Ishikawa (cell line): ENCODE measurements around the gene FAM184B.

ENCODE experiments used
- CEBPB ChIP-seq: IDR thresholded peaks from 2 replicates; pipeline ENCODE4 v1.6.1; 2012
- CREB1 ChIP-seq: IDR thresholded peaks from 2 replicates; pipeline ENCODE4 v1.6.1; 2012; ENCODE audit warnings: low read depth
- EGR1 ChIP-seq: IDR thresholded peaks from 2 replicates; pipeline ENCODE4 v1.6.1; 2012
- EP300 ChIP-seq: IDR thresholded peaks from 2 replicates; pipeline ENCODE4 v1.6.1; 2012; ENCODE audit warnings: borderline replicate concordance
- FOXM1 ChIP-seq: IDR thresholded peaks from 2 replicates; pipeline ENCODE4 v1.6.1; 2012; ENCODE audit warnings: low read depth, borderline replicate concordance
- NFIC ChIP-seq: IDR thresholded peaks from 2 replicates; pipeline ENCODE4 v1.6.1; 2012
- RAD21 ChIP-seq: IDR thresholded peaks from 2 replicates; pipeline ENCODE4 v1.6.1; 2012; ENCODE audit warnings: low read depth
- TAF1 ChIP-seq: IDR thresholded peaks from 2 replicates; pipeline ENCODE4 v1.6.1; 2012; ENCODE audit warnings: low read depth, mild to moderate bottlenecking
- TCF12 ChIP-seq: IDR thresholded peaks from 2 replicates; pipeline ENCODE4 v1.6.1; 2012; ENCODE audit warnings: low read depth
- TEAD4 ChIP-seq: IDR thresholded peaks from 2 replicates; pipeline ENCODE4 v1.6.1; 2012
- YY1 ChIP-seq: IDR thresholded peaks from 2 replicates; pipeline ENCODE4 v1.6.1; 2012; ENCODE audit warnings: low read depth
- ZBTB7A ChIP-seq: IDR thresholded peaks from 2 replicates; pipeline ENCODE4 v1.6.1; 2012; ENCODE audit warnings: low read depth
- TF ChIP-seq, protein P1 (sequence below): IDR thresholded peaks from 2 replicates; pipeline ENCODE4 v1.6.1; 2012; ENCODE audit warnings: low read depth, mild to moderate bottlenecking
- TF ChIP-seq, protein P2 (sequence below): IDR thresholded peaks from 2 replicates; pipeline ENCODE4 v1.6.1; 2012
- TF ChIP-seq, protein P3 (sequence below): IDR thresholded peaks from 2 replicates; pipeline ENCODE4 v1.6.1; 2012

The FAM184B gene

DNA sequence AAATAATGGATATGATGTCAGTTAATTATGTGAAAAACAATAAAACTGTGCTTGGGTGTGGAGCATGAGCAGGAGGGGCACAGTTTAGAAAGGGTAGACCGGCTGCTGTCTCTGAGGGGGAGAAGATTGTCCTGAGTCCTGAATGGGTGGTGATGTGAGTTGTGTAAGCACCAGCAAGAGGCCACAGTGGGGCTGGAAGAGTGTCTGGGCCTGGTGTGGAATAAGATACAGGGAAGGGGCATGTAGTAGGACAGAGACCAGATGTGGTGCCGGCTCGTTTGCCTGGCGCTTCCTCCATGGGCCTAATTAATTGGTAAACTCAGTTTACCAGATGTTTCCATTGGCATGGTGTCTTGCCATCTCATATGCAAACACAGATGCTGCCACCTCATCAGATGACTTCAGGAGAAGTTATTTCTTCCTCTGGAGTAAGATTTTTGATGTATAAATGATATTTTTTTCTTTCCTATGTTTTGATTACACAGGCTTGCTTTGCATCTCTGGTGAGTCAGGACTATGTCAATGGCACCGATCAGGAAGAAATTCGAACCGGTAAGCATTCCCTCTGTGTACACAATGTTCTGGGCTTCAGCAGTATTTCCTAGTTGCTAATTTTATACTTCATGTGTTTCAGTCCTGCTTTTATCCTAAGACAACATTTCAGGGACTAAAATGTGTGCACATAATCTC, 161.9 kb downstream of the FAM184B start:
- no peak for TF ChIP-seq NFIC

DNA sequence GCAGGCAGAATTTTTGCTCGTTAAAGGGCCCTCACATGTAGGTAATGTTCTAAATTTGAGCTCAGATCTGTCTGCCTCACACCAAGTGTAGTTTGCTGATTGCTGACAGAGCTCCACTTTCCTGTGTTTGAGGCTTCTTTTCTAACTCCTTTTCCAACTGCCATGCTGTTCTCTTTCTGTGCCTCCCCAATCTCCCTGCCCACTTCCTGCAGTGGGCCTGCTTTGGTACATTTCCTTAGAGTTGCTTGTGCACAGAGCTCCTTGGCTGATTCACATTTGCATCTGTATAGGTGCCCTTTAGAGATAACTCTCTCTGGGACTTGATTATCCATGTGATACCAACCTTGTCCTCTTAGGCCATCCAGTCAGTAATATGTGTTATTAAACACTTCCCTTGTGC, 162.5 kb downstream of the FAM184B start:
- TF ChIP-seq CEBPB: no peak
- no peak for TF ChIP-seq TEAD4
- TF ChIP-seq EGR1: no peak
- TF ChIP-seq, protein P1, sequence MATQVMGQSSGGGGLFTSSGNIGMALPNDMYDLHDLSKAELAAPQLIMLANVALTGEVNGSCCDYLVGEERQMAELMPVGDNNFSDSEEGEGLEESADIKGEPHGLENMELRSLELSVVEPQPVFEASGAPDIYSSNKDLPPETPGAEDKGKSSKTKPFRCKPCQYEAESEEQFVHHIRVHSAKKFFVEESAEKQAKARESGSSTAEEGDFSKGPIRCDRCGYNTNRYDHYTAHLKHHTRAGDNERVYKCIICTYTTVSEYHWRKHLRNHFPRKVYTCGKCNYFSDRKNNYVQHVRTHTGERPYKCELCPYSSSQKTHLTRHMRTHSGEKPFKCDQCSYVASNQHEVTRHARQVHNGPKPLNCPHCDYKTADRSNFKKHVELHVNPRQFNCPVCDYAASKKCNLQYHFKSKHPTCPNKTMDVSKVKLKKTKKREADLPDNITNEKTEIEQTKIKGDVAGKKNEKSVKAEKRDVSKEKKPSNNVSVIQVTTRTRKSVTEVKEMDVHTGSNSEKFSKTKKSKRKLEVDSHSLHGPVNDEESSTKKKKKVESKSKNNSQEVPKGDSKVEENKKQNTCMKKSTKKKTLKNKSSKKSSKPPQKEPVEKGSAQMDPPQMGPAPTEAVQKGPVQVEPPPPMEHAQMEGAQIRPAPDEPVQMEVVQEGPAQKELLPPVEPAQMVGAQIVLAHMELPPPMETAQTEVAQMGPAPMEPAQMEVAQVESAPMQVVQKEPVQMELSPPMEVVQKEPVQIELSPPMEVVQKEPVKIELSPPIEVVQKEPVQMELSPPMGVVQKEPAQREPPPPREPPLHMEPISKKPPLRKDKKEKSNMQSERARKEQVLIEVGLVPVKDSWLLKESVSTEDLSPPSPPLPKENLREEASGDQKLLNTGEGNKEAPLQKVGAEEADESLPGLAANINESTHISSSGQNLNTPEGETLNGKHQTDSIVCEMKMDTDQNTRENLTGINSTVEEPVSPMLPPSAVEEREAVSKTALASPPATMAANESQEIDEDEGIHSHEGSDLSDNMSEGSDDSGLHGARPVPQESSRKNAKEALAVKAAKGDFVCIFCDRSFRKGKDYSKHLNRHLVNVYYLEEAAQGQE: no peak
- no peak for TF ChIP-seq RAD21
- no peak for TF ChIP-seq EP300
- TF ChIP-seq, protein P2, sequence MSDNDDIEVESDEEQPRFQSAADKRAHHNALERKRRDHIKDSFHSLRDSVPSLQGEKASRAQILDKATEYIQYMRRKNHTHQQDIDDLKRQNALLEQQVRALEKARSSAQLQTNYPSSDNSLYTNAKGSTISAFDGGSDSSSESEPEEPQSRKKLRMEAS: no peak
- TF ChIP-seq YY1: no peak

DNA sequence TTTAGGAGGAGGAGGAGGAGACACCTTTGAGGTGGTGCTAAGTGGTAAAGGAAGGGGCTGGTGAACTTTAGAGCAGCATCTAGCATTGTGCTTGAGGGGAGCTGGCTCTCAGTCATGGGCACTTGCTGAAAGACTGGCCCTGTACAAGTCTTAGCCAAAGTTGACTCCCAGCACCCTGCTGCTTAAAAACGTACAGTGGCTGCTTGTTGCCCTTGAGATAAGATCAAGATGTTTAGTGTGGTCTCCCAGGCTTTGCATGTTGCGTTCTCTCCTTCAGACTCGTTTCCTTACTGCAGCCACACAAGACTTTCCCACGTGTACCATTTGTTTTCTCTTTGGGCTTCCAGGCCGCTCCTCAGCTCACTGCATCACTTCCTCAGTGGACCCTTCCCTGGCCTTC, 165.1 kb downstream of the FAM184B start:
- TF ChIP-seq TCF12: no peak
- TF ChIP-seq TAF1: no peak
- no peak for TF ChIP-seq EGR1
- no peak for TF ChIP-seq TEAD4
- TF ChIP-seq NFIC: no peak
- TF ChIP-seq, protein P3, sequence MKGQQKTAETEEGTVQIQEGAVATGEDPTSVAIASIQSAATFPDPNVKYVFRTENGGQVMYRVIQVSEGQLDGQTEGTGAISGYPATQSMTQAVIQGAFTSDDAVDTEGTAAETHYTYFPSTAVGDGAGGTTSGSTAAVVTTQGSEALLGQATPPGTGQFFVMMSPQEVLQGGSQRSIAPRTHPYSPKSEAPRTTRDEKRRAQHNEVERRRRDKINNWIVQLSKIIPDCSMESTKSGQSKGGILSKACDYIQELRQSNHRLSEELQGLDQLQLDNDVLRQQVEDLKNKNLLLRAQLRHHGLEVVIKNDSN: no peak
- no peak for TF ChIP-seq CEBPB
- TF ChIP-seq, protein P2: no peak
- no peak for TF ChIP-seq EP300
- no peak for TF ChIP-seq CREB1

DNA sequence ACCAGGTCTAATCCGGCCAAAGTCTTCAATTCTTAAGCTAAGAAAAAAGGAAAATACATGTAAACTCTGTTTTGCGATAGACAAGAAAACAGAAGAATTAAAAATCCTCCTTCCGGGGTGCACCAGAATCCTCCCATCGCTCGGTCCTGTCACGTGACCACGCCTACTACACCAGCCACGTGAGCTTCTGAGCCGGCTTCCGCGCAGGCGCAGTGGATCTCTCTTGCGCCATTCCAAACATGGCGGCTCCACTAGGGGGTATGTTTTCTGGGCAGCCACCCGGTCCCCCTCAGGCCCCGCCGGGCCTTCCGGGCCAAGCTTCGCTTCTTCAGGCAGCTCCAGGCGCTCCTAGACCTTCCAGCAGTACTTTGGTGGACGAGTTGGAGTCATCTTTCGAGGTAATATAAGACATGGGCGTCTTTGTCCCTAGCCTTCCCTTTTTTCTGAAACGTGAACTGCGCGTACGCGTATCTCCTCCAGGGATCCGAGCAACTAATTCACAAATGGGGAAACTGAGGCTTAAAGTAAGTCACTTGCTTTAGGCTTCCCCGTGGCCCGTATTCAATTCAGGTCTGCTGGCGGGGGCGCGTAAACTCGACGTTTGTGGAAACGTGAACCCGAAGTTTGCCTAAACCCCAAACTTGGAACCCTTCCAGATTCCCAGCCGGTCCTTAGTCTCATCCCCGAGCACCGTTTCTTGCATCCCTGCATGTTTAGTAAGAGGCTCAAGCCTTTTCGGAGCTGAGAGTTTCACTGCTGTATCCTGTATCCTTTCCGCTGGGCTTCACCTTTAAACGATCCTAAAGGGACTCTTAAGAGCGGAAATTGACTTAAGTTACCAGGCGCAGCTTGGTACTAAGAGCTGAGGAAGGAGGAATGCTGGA, 166.8 kb downstream of the FAM184B start, which contains the start of gene MED28:
MED28 (plus strand) TSS at position 226 of the 884 bp plus-strand sequence; CDS start at position 240, 14 bp downstream.
- TF ChIP-seq, protein P2: peak; percentile 53
- no peak for TF ChIP-seq ZBTB7A
- TF ChIP-seq, protein P1: no peak
- TF ChIP-seq CREB1: no peak
- TF ChIP-seq EP300: no peak
- no peak for TF ChIP-seq FOXM1
- TF ChIP-seq CEBPB: peak; percentile 94
- TF ChIP-seq, protein P3: peak; percentile 99
- peak; percentile 97 for TF ChIP-seq YY1
- no peak for TF ChIP-seq TCF12
- peak; percentile 94 for TF ChIP-seq TAF1
- no peak for TF ChIP-seq RAD21
- TF ChIP-seq EGR1: peak; percentile 75
- no peak for TF ChIP-seq TEAD4
- TF ChIP-seq NFIC: no peak; the same call in none of the 2 replicates

DNA sequence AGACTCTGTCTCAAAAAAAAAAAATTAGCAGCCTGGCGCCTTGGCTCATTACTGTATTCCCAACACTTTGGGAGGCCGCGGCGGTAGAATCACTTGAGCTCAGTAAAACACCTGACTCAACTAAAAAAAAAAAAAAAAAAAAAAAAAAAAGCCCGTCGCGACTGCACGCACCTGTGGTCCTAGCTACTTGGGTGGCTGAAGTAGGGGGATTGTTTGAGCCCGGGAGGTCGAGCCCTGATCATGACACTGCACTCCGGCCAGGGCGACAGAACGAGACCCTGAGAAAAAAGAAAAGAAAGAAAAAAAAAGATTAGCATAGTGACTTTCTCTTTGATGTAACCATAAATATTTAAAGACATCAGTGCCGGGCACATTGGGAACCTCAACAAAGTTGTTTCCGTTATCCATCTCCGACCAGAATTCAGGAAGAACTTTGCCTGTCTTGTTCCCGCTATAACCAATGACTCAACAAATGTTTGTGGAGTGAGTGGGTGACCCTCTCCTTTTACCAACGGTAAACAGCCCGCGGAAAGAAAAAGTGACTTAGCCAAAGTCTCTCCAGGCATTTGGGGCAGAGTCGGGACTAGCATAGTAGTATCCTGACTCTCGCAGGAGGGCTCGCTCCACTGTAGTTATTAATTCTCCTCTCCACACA, 167.5 kb downstream of the FAM184B start:
- TF ChIP-seq NFIC (no peak), ZBTB7A (no peak), CEBPB (no peak), TCF12 (no peak), EP300 (no peak), RAD21 (no peak), TEAD4 (no peak), YY1 (no peak), TAF1 (no peak)
- TF ChIP-seq, protein P2: no peak
- TF ChIP-seq, protein P1: no peak
- TF ChIP-seq, protein P3: no peak
